ENCODE measurements around the gene AP4B1. TPM values are rescaled to one million over a fixed set of nuclear protein-coding genes. Genes with fewer than 3 reads are reported as not detected.

Gene AP4B1
- total RNA-seq, 1 experiment from 2014 or later = 11.1 TPM

DNA sequence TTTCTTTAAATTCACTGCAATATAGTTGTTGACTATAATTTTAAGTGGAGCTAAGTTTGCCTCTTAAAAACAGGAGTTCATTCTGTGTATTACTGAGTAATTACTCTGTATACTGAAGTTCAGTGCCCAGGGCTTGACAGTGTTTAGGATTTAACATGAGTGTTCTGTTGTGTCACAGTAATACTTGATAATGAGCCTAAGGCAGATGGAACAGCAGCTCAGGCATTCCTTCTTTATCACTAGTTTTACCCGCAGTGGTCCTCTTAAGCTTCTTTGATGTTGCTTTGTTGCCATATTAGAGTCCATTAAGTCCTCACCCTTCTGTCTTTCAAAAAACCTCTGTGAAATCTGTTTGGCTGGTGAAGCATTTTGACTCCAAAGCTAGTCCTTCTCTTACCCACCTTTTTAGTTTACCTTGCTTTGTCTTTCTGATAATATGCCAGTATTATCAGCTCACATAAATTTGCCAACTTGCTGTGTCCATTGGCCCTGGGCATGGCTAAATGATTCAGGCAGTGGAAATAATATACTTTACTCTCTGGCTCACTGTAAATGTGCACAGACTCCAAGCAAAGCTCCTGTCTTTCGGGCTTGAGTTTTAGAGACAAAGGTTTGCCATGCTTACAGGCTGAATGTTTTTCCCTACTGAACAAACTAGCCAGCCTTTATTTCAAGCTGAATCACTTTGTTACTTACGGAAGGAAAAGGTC lies 42.2 kb upstream of the AP4B1 start:
- no TSS peak for BruUV-seq (replicated peaks)
- Histone ChIP-seq H3K36me3 (ENCODE audit: control insufficient read depth in 1 of 2, insufficient read depth in 2 of 2, low read length in 2 of 2) (peaks cover 3% of the 10 kb centered on the region in 2 experiments; a peak in 2 of 4 replicates), H2AFZ (ENCODE audit: low read depth, low read length, poor library complexity, severe bottlenecking) (no peak overlapping the region), H3K4me1 (ENCODE audit: control insufficient read depth in 1 of 2, insufficient read depth in 2 of 2, low read length in 2 of 2) (peaks cover 2 to 3% of the 10 kb centered on the region in 2 experiments; a peak in 1 of 4 replicates), H3K9ac (ENCODE audit: low read length) (no peak overlapping the region), H3K4me3 (replicated peaks in 1 of 2; ENCODE audit: low read depth in 1 of 2, low read length in 2 of 2) (no peak overlapping the region), H3K9me2 (ENCODE audit: insufficient read depth) (no peaks in the 10 kb centered on the region), H3K79me2 (ENCODE audit: insufficient read depth, low read length) (peaks cover 67% of the 10 kb centered on the region), H3K4me2 (ENCODE audit: low read length) (no peak overlapping the region), H3K9me3 (ENCODE audit: control insufficient read depth in 1 of 2, insufficient read depth in 1 of 2, low read depth in 1 of 2, low read length in 2 of 2) (no peaks in the 10 kb centered on the region), H3K27me3 (ENCODE audit: insufficient read depth, low read length) (no peaks in the 10 kb centered on the region), H4K20me1 (ENCODE audit: insufficient read depth) (no peaks in the 10 kb centered on the region), H3K27ac (ENCODE audit: low read depth, low read length) (no peak overlapping the region)
- no peak for TF ChIP-seq ATF3 (IDR thresholded peaks at IDR 0.05)
- ChIA-PET POLR2A (no interaction called here), RAD21 (ENCODE audit: low non-redundant PET in 1 of 2, low total read pairs in 2 of 2, uncharacterized antibody in 2 of 2, unreplicated experiment in 2 of 2) (no interaction called here), CTCF (interaction anchor here (0.9 to 1.3 kb wide), 2 partner anchors 16 to 32 kb away, joined by 3 read pairs; no protein-coding TSS in a partner anchor)
- DNase-seq (ENCODE audit: low read depth, low spot score) (no peak), ATAC-seq (no peak)
- intact Hi-C loops (cut with micrococcal nuclease) = no loop called here

DNA sequence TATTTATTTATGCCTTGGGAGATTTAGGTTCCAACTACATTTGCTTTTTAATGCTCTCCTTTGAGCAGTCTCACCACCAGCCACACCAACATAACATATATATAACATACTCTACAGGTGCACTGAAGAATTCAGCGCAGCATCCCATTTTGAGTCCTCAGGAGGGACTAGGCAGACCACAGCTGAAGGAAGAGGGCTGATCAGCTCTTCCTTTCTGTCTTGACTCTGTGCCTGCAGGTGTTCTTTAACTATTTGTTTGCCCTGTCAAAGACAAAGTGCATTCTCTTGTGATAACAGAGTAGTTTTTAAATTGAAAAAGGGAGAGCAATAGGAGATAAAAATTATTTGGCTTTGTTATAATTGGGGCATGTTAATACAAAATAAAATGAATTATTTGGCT lies 41.5 kb upstream of the AP4B1 start:
- no peak overlapping the region for H3K4me3 ChIP-seq (replicated peaks in 1 of 2; ENCODE audit: low read depth in 1 of 2, low read length in 2 of 2)
- H3K79me2 ChIP-seq (ENCODE audit: insufficient read depth, low read length) = peaks cover 60% of the 10 kb centered on the region
- H2AFZ ChIP-seq (ENCODE audit: low read depth, low read length, poor library complexity, severe bottlenecking) = no peak overlapping the region
- no peak overlapping the region for H3K4me2 ChIP-seq (ENCODE audit: low read length)
- no peaks in the 10 kb centered on the region for H3K9me3 ChIP-seq (ENCODE audit: control insufficient read depth in 1 of 2, insufficient read depth in 1 of 2, low read depth in 1 of 2, low read length in 2 of 2)
- BruUV-seq (replicated peaks) = no TSS peak
- TF ChIP-seq ZFX (IDR thresholded peaks at IDR 0.05) (no peak), ELF1 (IDR thresholded peaks at IDR 0.05; ENCODE audit: borderline replicate concordance, low read depth) (no peak), SRF (IDR thresholded peaks at IDR 0.05; ENCODE audit: low read depth) (no peak), CBX3 (IDR thresholded peaks at IDR 0.05; ENCODE audit: low read depth) (no peak), EZH2 (IDR thresholded peaks at IDR 0.05) (no peak), FOSL1 (IDR thresholded peaks at IDR 0.05; ENCODE audit: low read depth) (no peak), EZH2phosphoT487 (IDR thresholded peaks at IDR 0.05; ENCODE audit: borderline replicate concordance) (no peak), POLR2AphosphoS5 (IDR thresholded peaks at IDR 0.05; ENCODE audit: low read depth, low read length) (no peak), RAD21 (IDR thresholded peaks at IDR 0.05; ENCODE audit: low read depth) (no peak), EGR1 (IDR thresholded peaks at IDR 0.05; ENCODE audit: low read depth) (no peak), JUND (IDR thresholded peaks at IDR 0.05) (no peak)
- TF ChIP-seq, protein P1, sequence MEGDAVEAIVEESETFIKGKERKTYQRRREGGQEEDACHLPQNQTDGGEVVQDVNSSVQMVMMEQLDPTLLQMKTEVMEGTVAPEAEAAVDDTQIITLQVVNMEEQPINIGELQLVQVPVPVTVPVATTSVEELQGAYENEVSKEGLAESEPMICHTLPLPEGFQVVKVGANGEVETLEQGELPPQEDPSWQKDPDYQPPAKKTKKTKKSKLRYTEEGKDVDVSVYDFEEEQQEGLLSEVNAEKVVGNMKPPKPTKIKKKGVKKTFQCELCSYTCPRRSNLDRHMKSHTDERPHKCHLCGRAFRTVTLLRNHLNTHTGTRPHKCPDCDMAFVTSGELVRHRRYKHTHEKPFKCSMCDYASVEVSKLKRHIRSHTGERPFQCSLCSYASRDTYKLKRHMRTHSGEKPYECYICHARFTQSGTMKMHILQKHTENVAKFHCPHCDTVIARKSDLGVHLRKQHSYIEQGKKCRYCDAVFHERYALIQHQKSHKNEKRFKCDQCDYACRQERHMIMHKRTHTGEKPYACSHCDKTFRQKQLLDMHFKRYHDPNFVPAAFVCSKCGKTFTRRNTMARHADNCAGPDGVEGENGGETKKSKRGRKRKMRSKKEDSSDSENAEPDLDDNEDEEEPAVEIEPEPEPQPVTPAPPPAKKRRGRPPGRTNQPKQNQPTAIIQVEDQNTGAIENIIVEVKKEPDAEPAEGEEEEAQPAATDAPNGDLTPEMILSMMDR (IDR thresholded peaks at IDR 0.05 in 2 of 3, conservative IDR thresholded peaks at IDR 0.05 in 1 of 3; ENCODE audit: borderline replicate concordance in 1 of 3, insufficient read depth in 1 of 3, low read depth in 2 of 3, low read length in 2 of 3) = no peak
- intact Hi-C loops (cut with micrococcal nuclease) = no loop called here
- ATAC-seq = no peak
- no peaks in the 10 kb centered on the region for H3K27me3 ChIP-seq (ENCODE audit: insufficient read depth, low read length)
- no peak for DNase-seq (ENCODE audit: low read depth, low spot score)
- no peak overlapping the region for H3K27ac ChIP-seq (ENCODE audit: low read depth, low read length)
- H3K4me1 ChIP-seq (ENCODE audit: control insufficient read depth in 1 of 2, insufficient read depth in 2 of 2, low read length in 2 of 2) = peaks cover 2 to 3% of the 10 kb centered on the region in 2 experiments; a peak in 1 of 4 replicates
- ChIA-PET CTCF (interaction anchor here (1.3 kb wide), 1 partner anchor 16 kb away, joined by 3 read pairs; no protein-coding TSS in a partner anchor), RAD21 (ENCODE audit: low non-redundant PET in 1 of 2, low total read pairs in 2 of 2, uncharacterized antibody in 2 of 2, unreplicated experiment in 2 of 2) (no interaction called here), POLR2A (no interaction called here)
- no peaks in the 10 kb centered on the region for H3K9me2 ChIP-seq (ENCODE audit: insufficient read depth)
- H4K20me1 ChIP-seq (ENCODE audit: insufficient read depth) = no peaks in the 10 kb centered on the region
- peaks cover 6 to 7% of the 10 kb centered on the region in 2 experiments; a peak in 3 of 4 replicates for H3K36me3 ChIP-seq (ENCODE audit: control insufficient read depth in 1 of 2, insufficient read depth in 2 of 2, low read length in 2 of 2)
- no peak overlapping the region for H3K9ac ChIP-seq (ENCODE audit: low read length)
